ENCODE data around the gene DNAJC12.
A peak's percentile ranks its signal among the peaks of the same experiment; 100 is the strongest.
"Not testable (repeated sequence)": the region's sequence is repeated elsewhere in the genome, so short reads cannot be mapped to it uniquely, and the experiment has no call there.

DNAJC12 gene

GRCh38 chr10:67837541-67838314, at the start of gene DNAJC12:
Gene DNAJC12, minus strand, starts transcription at chr10:67838188. Its CDS starts 177 bp downstream, at chr10:67838011.
- no peak for DNase-seq

- DNase-seq, result peak; percentile 60
Measured at GRCh38 chr10:67884842-67885670, 47.1 kb upstream of the DNAJC12 start.

GRCh38 chr10:67884313-67884841, 46.4 kb upstream of the DNAJC12 start, which contains the start of gene SIRT1:
Gene SIRT1, plus strand, starts transcription at chr10:67884656. Its CDS starts 66 bp downstream, at chr10:67884722.
- DNase-seq, result peak; percentile 94

- no peak for DNase-seq
Measured at GRCh38 chr10:67883710-67884312, 45.8 kb upstream of the DNAJC12 start.

GRCh38 chr10:67878133-67878532, 40.1 kb upstream of the DNAJC12 start:
- DNase-seq, result no peak

- not testable (repeated sequence) for DNase-seq
Measured at GRCh38 chr10:67877421-67877820, 39.4 kb upstream of the DNAJC12 start.

- DNase-seq, result no peak
Measured at GRCh38 chr10:67875340-67876238, 37.6 kb upstream of the DNAJC12 start.

- DNase-seq, result no peak
Measured at GRCh38 chr10:67869996-67870395, 32.0 kb upstream of the DNAJC12 start.

GRCh38 chr10:67868132-67868531, 30.1 kb upstream of the DNAJC12 start:
- no peak for DNase-seq

GRCh38 chr10:67864607-67865371, 26.8 kb upstream of the DNAJC12 start:
- no peak for DNase-seq

GRCh38 chr10:67863094-67863493, 25.1 kb upstream of the DNAJC12 start:
- no peak for DNase-seq

GRCh38 chr10:67861750-67862432, 23.9 kb upstream of the DNAJC12 start:
- DNase-seq, result no peak

GRCh38 chr10:67858971-67859370, 21.0 kb upstream of the DNAJC12 start:
- no peak for DNase-seq

- no peak for DNase-seq
Measured at GRCh38 chr10:67853512-67853911, 15.5 kb upstream of the DNAJC12 start.

- no peak for DNase-seq
Measured at GRCh38 chr10:67852761-67853160, 14.8 kb upstream of the DNAJC12 start.

GRCh38 chr10:67851186-67851585, 13.2 kb upstream of the DNAJC12 start:
- DNase-seq, result no peak

GRCh38 chr10:67849331-67850011, 11.5 kb upstream of the DNAJC12 start:
- peak; percentile 87 for DNase-seq

- DNase-seq, result no peak
Measured at GRCh38 chr10:67843284-67843683, 5.3 kb upstream of the DNAJC12 start.

- no peak for DNase-seq
Measured at GRCh38 chr10:67841737-67842136, 3.7 kb upstream of the DNAJC12 start.

- no peak for DNase-seq
Measured at GRCh38 chr10:67839951-67840350, 2.0 kb upstream of the DNAJC12 start.

All from activated CD4-positive, alpha-beta T cell treated with anti-CD3 and anti-CD28 coated beads for 1 hour (primary cell).